Type B pancreatic cell (in vitro differentiated cells): Measurements from ENCODE around the gene SLC9C2. TPM values are rescaled to one million over a fixed set of nuclear protein-coding genes. Genes with fewer than 3 reads are reported as not detected.
"Not testable (repeated sequence)": the region's sequence is repeated elsewhere in the genome, so short reads cannot be mapped to it uniquely, and the experiment has no call there.

Source experiments
- DNase-seq: peaks from one replicate; pipeline ENCODE4 v3.0.0; 2021; ENCODE audit warnings: mixed read lengths; ENCODE audit not compliant: unreplicated experiment; ENCODE audit errors: extremely low spot score
- H3K27ac Mint-ChIP-seq: 2 replicates; pipeline ENCODE4 v1.8.0; 2021; ENCODE audit warnings: mild to moderate bottlenecking, mixed read lengths
- H3K27me3 Mint-ChIP-seq: 2 replicates; pipeline ENCODE4 v1.8.0; 2021; ENCODE audit warnings: mixed read lengths
- H3K36me3 Mint-ChIP-seq: 2 replicates; pipeline ENCODE4 v1.8.0; 2021; ENCODE audit warnings: mixed read lengths
- H3K4me1 Mint-ChIP-seq: one replicate; pipeline ENCODE4 v1.8.0; 2021; ENCODE audit warnings: mixed read lengths; ENCODE audit not compliant: unreplicated experiment
- H3K4me3 Mint-ChIP-seq: 2 replicates; pipeline ENCODE4 v1.8.0; 2021; ENCODE audit warnings: mild to moderate bottlenecking, mixed read lengths
- H3K9me3 Mint-ChIP-seq: 2 replicates; pipeline ENCODE4 v1.8.0; 2021; ENCODE audit warnings: mixed read lengths
- total RNA-seq: library from RNA; stranded (reverse); gene quantifications from 2 replicates; pipeline ENCODE4 v1.2.1, GENCODE V29; 2021; ENCODE audit warnings: low replicate concordance
- TF ChIP-seq, protein P1 (sequence below): fragments of 200-600 bp; sonication (generic); conservative IDR thresholded peaks from 2 replicates; pipeline ENCODE4 v1.5.0; 2021; ENCODE audit warnings: antibody characterized with exemption, mild to moderate bottlenecking

SLC9C2 gene
- total RNA-seq, 1 donor from 2014 or later = 0.60 TPM

DNA sequence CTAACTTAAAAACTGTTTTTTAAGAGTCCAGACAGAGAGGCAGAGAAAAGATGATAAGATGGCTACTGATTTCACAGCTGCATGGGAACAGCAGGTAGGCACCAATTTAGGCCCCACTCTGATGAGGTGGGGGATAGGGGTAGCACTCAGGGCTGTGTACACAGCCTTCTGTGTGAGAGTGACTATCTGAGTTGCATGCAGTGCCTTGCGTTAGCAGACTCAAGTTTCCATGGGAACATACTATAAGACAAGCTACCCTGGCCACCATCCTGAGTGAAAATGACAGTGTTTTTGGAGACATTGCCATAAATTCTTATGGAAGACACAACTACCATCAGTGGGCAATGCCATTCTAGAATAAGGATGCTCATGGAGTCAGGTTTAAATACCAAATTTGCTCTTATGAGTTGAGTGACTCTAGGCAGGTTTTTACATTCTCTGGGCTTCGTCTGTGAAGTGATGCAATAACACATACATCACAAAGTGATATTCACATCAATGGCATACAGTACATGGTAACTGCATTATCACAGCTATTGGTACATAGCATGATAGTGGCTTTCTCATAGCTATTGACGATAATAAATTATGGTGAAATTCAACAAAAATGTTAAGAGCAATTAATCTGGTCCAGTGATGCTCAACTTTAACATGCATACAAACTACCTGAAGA, 30.5 kb downstream of the SLC9C2 start:
- Mint-ChIP-seq H3K27ac (no peak overlapping the region), H3K4me3 (no peak overlapping the region), H3K27me3 (no peaks in the 10 kb centered on the region), H3K36me3 (no peaks in the 10 kb centered on the region), H3K9me3 (no peaks in the 10 kb centered on the region), H3K4me1 (no peaks in the 10 kb centered on the region)
- TF ChIP-seq, protein P1, sequence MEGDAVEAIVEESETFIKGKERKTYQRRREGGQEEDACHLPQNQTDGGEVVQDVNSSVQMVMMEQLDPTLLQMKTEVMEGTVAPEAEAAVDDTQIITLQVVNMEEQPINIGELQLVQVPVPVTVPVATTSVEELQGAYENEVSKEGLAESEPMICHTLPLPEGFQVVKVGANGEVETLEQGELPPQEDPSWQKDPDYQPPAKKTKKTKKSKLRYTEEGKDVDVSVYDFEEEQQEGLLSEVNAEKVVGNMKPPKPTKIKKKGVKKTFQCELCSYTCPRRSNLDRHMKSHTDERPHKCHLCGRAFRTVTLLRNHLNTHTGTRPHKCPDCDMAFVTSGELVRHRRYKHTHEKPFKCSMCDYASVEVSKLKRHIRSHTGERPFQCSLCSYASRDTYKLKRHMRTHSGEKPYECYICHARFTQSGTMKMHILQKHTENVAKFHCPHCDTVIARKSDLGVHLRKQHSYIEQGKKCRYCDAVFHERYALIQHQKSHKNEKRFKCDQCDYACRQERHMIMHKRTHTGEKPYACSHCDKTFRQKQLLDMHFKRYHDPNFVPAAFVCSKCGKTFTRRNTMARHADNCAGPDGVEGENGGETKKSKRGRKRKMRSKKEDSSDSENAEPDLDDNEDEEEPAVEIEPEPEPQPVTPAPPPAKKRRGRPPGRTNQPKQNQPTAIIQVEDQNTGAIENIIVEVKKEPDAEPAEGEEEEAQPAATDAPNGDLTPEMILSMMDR = no peak
- no peak for DNase-seq

DNA sequence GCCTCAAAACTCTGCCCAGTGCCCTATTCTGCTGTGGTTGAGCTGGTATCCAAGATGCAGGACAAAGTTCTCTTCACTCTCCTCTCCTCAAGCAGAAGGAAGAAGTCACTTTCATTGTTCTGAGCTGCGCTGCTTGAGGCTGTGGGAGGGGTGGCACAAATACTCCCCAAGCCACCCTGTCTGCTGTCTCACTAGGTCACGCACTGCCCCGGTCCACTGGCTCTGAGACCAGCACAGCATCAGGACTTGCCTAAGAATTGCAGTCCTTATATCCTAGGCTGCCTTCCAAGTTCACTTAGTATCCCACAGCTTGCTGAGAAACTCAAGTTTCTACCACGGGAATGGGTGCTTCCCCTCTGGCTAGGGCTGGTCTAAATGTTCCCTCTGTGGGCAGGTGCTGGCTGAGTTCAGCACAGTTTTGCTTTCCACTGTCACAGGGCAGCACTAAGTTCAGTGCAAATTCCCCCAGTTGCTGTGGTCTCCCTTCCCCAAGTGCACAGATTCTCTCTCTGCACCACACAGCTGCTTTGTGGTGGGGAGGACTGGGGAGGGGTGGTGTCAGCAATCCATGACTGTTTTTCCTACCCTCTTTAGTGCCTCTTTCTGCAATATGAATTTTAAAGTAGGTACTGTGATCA, 32.4 kb downstream of the SLC9C2 start:
- TF ChIP-seq, protein P1 = no peak
- H3K4me3 Mint-ChIP-seq = no peak overlapping the region
- DNase-seq = no peak
- no peaks in the 10 kb centered on the region for H3K9me3 Mint-ChIP-seq
- no peaks in the 10 kb centered on the region for H3K27me3 Mint-ChIP-seq
- no peak overlapping the region for H3K27ac Mint-ChIP-seq
- no peaks in the 10 kb centered on the region for H3K36me3 Mint-ChIP-seq
- no peaks in the 10 kb centered on the region for H3K4me1 Mint-ChIP-seq

DNA sequence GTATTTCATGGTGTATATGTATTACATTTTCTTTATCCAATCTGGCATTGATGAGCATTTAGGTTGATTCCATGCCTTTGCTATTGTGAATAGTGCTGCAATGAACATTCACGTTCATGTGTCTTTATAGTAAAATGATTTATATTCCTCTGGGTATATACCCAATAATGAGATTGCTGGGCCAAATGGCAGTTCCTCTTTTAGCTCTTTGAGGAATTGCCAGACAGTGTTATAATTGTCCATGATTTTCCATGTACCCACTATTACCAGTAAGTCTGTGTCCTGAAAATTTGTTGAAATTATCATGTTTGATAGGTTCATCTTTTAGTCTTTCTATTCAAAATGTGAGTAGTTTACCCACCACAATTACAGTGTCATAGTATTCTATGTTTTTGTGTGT, 34.4 kb downstream of the SLC9C2 start:
- Mint-ChIP-seq H3K9me3 (peaks cover 3% of the 10 kb centered on the region), H3K27ac (no peak overlapping the region), H3K4me3 (no peak overlapping the region), H3K4me1 (no peaks in the 10 kb centered on the region), H3K36me3 (no peaks in the 10 kb centered on the region), H3K27me3 (no peaks in the 10 kb centered on the region)
- TF ChIP-seq, protein P1 = no peak
- DNase-seq = no peak

DNA sequence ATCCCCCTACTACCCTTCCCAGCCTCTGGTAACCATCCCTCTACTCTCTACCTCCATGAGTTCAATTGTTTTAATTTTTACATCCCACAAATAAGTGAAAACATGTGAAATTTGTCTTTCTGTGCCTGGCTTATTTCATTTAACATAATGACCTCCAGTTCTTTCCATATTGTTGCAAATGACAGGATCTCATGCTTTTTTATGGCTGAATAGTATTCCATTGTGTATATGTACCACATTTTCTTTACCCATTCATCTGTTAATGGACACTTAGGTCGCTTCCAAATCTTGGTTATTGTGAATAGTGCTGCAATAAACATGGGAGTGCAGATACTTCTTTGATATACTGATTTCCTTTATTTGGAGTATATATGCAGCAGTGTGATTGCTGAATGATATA, 39.0 kb downstream of the SLC9C2 start:
- DNase-seq, H3K36me3 Mint-ChIP-seq, H3K4me1 Mint-ChIP-seq, H3K4me3 Mint-ChIP-seq, H3K9me3 Mint-ChIP-seq, H3K27me3 Mint-ChIP-seq, H3K27ac Mint-ChIP-seq: not testable (repeated sequence)

DNA sequence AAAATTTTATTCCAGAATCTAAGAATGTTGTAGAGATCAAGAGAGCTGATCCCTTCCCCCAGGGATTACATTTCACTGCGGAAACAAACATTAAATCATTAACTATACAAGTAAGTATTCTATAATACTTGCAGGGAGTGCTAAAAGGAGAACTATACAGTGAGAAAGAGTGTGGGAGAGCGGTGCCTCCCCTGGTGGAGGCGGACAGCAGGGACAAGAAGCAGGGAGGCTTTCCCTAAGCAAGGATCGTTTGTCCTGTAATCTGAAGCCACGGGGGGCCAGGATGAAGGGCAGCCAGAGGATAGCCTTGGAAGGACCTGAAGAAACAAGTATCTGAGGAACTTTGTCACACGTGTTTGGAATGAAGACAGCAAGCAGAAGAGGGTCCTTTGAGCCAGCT, 40.1 kb downstream of the SLC9C2 start:
- no peaks in the 10 kb centered on the region for H3K27me3 Mint-ChIP-seq
- TF ChIP-seq, protein P1 = peak; percentile 25
- peaks cover 3% of the 10 kb centered on the region for H3K9me3 Mint-ChIP-seq
- no peaks in the 10 kb centered on the region for H3K4me1 Mint-ChIP-seq
- no peak overlapping the region for H3K27ac Mint-ChIP-seq
- no peak for DNase-seq
- no peaks in the 10 kb centered on the region for H3K36me3 Mint-ChIP-seq
- no peak overlapping the region for H3K4me3 Mint-ChIP-seq

DNA sequence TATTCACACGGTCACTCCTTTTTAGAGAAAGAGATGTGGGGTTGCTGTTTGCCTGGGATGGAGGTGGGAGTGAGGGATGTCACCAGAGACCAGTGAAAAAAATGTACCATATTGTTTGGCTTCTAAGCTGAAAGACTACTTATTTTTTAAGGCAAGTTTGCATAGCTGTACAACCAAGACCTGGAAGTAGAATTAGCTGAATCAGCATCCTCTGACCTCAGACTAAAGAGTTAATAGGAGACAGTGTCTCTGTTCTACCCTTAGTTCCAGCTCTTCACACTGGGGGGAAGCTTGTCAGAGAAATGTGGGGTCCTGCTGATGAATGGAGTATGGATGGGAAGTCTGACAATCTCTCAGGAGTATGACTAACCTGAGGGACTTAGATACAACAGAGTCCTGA, 41.6 kb downstream of the SLC9C2 start:
- H3K4me3 Mint-ChIP-seq = no peak overlapping the region
- no peak for DNase-seq
- peaks cover 3% of the 10 kb centered on the region for H3K9me3 Mint-ChIP-seq
- H3K4me1 Mint-ChIP-seq = no peaks in the 10 kb centered on the region
- TF ChIP-seq, protein P1 = no peak
- H3K36me3 Mint-ChIP-seq = no peaks in the 10 kb centered on the region
- no peak overlapping the region for H3K27ac Mint-ChIP-seq
- no peaks in the 10 kb centered on the region for H3K27me3 Mint-ChIP-seq
